ENCODE data around the gene IGF1R. TPM values are rescaled to one million over a fixed set of nuclear protein-coding genes. Genes with fewer than 3 reads are reported as not detected.

Gene IGF1R
- polyA plus RNA-seq, 1 experiment: 21.6 TPM

DNA sequence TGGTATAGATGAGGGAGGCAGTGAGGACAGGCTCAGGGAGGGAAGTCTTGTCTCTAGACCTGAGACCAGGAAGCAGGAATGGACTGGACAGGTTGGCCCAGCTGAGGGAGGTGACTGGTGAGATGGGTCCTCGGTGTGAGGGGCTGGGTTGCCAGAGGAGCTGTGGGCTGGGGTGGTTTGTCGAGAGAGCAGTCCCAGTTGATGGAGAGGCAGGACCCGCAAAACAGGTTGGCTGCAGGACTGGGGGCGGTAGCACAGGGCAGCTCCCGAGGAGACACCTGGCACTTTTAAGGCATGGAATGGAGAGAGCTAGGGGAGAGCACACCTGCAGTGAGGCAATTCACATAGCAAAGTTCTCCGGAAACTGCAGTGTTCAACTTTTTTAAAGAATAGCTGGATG, 14.7 kb downstream of the IGF1R start:
- Histone ChIP-seq H3K27me3 (ENCODE audit: control insufficient read depth, insufficient read depth, low read length) (no peaks in the 10 kb centered on the region), H3K4me3 (ENCODE audit: low read depth, low read length) (no peak overlapping the region), H3K9me3 (ENCODE audit: control insufficient read depth, insufficient read depth, low read length) (no peaks in the 10 kb centered on the region), H3K27ac (ENCODE audit: low read depth, low read length) (no peak overlapping the region)
- TF ChIP-seq, protein P1, sequence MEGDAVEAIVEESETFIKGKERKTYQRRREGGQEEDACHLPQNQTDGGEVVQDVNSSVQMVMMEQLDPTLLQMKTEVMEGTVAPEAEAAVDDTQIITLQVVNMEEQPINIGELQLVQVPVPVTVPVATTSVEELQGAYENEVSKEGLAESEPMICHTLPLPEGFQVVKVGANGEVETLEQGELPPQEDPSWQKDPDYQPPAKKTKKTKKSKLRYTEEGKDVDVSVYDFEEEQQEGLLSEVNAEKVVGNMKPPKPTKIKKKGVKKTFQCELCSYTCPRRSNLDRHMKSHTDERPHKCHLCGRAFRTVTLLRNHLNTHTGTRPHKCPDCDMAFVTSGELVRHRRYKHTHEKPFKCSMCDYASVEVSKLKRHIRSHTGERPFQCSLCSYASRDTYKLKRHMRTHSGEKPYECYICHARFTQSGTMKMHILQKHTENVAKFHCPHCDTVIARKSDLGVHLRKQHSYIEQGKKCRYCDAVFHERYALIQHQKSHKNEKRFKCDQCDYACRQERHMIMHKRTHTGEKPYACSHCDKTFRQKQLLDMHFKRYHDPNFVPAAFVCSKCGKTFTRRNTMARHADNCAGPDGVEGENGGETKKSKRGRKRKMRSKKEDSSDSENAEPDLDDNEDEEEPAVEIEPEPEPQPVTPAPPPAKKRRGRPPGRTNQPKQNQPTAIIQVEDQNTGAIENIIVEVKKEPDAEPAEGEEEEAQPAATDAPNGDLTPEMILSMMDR (IDR thresholded peaks at IDR 0.05; ENCODE audit: low read depth, low read length): no peak
- CTCF ChIA-PET: interaction anchor here (0.7 to 2.2 kb wide), 3 partner anchors 144 to 188 kb away, joined by 3 to 14 read pairs (median 3); no protein-coding TSS in a partner anchor
- no peak for DNase-seq (ENCODE audit: low read depth, low spot score)
- POLR2A ChIA-PET: no interaction called here

DNA sequence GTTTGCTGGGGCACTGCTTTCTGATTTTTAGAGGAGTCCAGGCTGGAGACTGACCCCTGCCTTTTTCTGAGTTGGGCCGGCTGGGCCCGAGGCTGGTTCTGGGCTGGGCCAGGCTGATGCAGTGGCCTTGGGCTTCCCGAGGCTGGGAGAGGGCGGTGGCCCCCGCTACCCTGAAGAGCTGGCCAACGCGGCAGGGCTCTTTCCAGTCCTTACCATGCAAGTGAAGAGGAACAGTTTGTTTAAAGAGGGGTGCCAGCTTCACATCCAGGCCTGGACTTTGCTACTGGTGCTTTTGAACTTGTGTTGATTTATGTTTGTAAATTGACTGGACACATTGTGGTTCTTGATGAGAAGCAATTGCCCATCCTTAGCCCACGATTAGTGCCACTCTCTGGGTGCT, 15.3 kb downstream of the IGF1R start:
- POLR2A ChIA-PET: no interaction called here
- Histone ChIP-seq H3K4me3 (ENCODE audit: low read depth, low read length) (no peak overlapping the region), H3K27ac (ENCODE audit: low read depth, low read length) (no peak overlapping the region), H3K27me3 (ENCODE audit: control insufficient read depth, insufficient read depth, low read length) (no peaks in the 10 kb centered on the region), H3K9me3 (ENCODE audit: control insufficient read depth, insufficient read depth, low read length) (no peaks in the 10 kb centered on the region)
- CTCF ChIA-PET: interaction anchor here (0.7 kb wide), 1 partner anchor 188 kb away, joined by 3 read pairs; no protein-coding TSS in a partner anchor
- DNase-seq (ENCODE audit: low read depth, low spot score): no peak
- TF ChIP-seq, protein P1 (IDR thresholded peaks at IDR 0.05; ENCODE audit: low read depth, low read length): no peak

- no peak overlapping the region for H3K4me3 ChIP-seq (ENCODE audit: low read depth, low read length)
- H3K9me3 ChIP-seq (ENCODE audit: control insufficient read depth, insufficient read depth, low read length): no peaks in the 10 kb centered on the region
- CTCF ChIA-PET: interaction anchor here (0.8 to 1.3 kb wide), 4 partner anchors 8 to 185 kb away, joined by 3 to 4 read pairs (median 4); no protein-coding TSS in a partner anchor
- POLR2A ChIA-PET: no interaction called here
- no peaks in the 10 kb centered on the region for H3K27me3 ChIP-seq (ENCODE audit: control insufficient read depth, insufficient read depth, low read length)
- H3K27ac ChIP-seq (ENCODE audit: low read depth, low read length): no peak overlapping the region
- TF ChIP-seq, protein P1 (IDR thresholded peaks at IDR 0.05; ENCODE audit: low read depth, low read length): no peak
- DNase-seq (ENCODE audit: low read depth, low spot score): no peak
These were observed 18.1 kb downstream of the IGF1R start for GRCh38 chr15:98666441-98666840.

GRCh38 chr15:98666841-98667240, 18.5 kb downstream of the IGF1R start:
- H3K9me3 ChIP-seq (ENCODE audit: control insufficient read depth, insufficient read depth, low read length): no peaks in the 10 kb centered on the region
- CTCF ChIA-PET: interaction anchor here (0.8 to 1.3 kb wide), 4 partner anchors 8 to 184 kb away, joined by 3 to 4 read pairs (median 4); no protein-coding TSS in a partner anchor
- no peaks in the 10 kb centered on the region for H3K27me3 ChIP-seq (ENCODE audit: control insufficient read depth, insufficient read depth, low read length)
- TF ChIP-seq, protein P1 (IDR thresholded peaks at IDR 0.05; ENCODE audit: low read depth, low read length): no peak
- H3K27ac ChIP-seq (ENCODE audit: low read depth, low read length): no peak overlapping the region
- POLR2A ChIA-PET: no interaction called here
- DNase-seq (ENCODE audit: low read depth, low spot score): no peak
- H3K4me3 ChIP-seq (ENCODE audit: low read depth, low read length): no peak overlapping the region

DNA sequence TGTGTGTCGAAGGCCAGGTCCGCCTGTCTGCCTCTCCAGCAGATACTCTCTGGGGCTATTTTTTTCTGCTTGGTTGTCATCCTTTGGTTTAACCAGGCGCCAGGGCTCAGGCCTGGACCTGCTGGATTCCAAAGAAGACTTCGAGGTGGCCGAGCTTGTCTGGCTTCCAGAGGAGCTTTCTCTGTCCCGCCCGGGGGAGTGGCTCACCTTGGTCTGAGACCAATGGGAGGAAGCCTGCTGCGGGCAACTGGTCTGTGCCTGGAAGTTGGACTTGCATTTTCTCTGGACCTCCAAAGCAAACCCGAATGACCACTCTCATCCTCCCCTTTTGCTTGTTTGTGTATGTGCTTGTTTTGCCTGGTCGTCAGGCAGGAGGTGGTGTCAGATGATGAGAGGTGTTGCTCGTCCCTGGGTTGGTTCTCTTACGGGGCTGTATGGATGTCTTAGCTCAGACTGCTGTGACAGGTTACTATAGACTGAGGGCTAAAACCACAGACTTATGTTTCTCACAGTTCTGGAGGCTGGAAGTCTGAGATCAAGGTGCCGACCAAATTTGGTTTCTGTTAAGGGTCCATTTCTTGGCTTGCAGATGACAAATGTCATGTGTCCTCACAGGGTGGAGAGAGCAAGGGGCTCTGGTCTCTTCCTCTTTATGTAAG, 19.3 kb downstream of the IGF1R start:
- TF ChIP-seq, protein P1 (IDR thresholded peaks at IDR 0.05; ENCODE audit: low read depth, low read length): no peak
- ChIA-PET CTCF (interaction anchor here (1.2 to 1.3 kb wide), 3 partner anchors 8 to 183 kb away, joined by 3 to 4 read pairs (median 3); no protein-coding TSS in a partner anchor), POLR2A (no interaction called here)

More for the DNA sequence above, 19.3 kb downstream of the IGF1R start:
- Histone ChIP-seq H3K9me3 (ENCODE audit: control insufficient read depth, insufficient read depth, low read length) (no peaks in the 10 kb centered on the region), H3K27ac (ENCODE audit: low read depth, low read length) (no peak overlapping the region), H3K4me3 (ENCODE audit: low read depth, low read length) (no peak overlapping the region), H3K27me3 (ENCODE audit: control insufficient read depth, insufficient read depth, low read length) (no peaks in the 10 kb centered on the region)
- DNase-seq (ENCODE audit: low read depth, low spot score): no peak

Measured in AG04450 (cell line).